Neuronal stem cell (in vitro differentiated cells): ENCODE measurements around the gene KANSL1.

ENCODE experiments used
- DNase-seq: peaks from one replicate; pipeline ENCODE4 v3.0.0-alpha.2; 2013; ENCODE audit warnings: low spot score
- H2AFZ ChIP-seq: one replicate; pipeline ENCODE4 v1.6.1; 2013; ENCODE audit warnings: mild to moderate bottlenecking, low read length, inconsistent platforms
- H2AK5ac ChIP-seq: 2 replicates; pipeline ENCODE4 v1.6.1; 2013; ENCODE audit warnings: low read depth, mild to moderate bottlenecking, inconsistent platforms, low read length, moderate library complexity, mixed read lengths
- H2BK120ac ChIP-seq: 2 replicates; pipeline ENCODE4 v1.6.1; 2013; ENCODE audit warnings: low read depth, mild to moderate bottlenecking, inconsistent platforms, low read length, moderate library complexity, mixed read lengths
- H2BK12ac ChIP-seq: one replicate; pipeline ENCODE4 v1.6.1; 2013; ENCODE audit warnings: low read length, inconsistent platforms
- H2BK15ac ChIP-seq: 2 replicates; pipeline ENCODE4 v1.6.1; 2013; ENCODE audit warnings: mild to moderate bottlenecking, low read length, inconsistent platforms, mixed read lengths
- H2BK5ac ChIP-seq: one replicate; pipeline ENCODE4 v1.6.1; 2013; ENCODE audit warnings: inconsistent platforms, mild to moderate bottlenecking, low read length, moderate library complexity
- H3K14ac ChIP-seq: one replicate; pipeline ENCODE4 v1.6.1; 2013; ENCODE audit warnings: low read length, inconsistent platforms
- H3K18ac ChIP-seq: 2 replicates; pipeline ENCODE4 v1.6.1; 2013; ENCODE audit warnings: low read length, inconsistent platforms
- H3K23ac ChIP-seq: 2 replicates; pipeline ENCODE4 v1.6.1; 2013; ENCODE audit warnings: low read depth, mild to moderate bottlenecking, mixed read lengths, low read length, inconsistent platforms; ENCODE audit not compliant: poor library complexity
- H3K27ac ChIP-seq: replicated peaks from 3 replicates; pipeline ENCODE4 v1.5.1; 2013; ENCODE audit warnings: low read length, inconsistent platforms
- H3K27me3 ChIP-seq, 3 experiments: 2 replicates each; pipeline ENCODE4 v1.6.1; 2013; ENCODE audit warnings: low read length in 3 of 3, mild to moderate bottlenecking in 2 of 3, inconsistent platforms in 1 of 3, low read depth in 1 of 3, mixed read lengths in 1 of 3, moderate library complexity in 1 of 3; ENCODE audit not compliant: control insufficient read depth in 3 of 3, insufficient read depth in 3 of 3
- H3K36me3 ChIP-seq, 2 donors: replicated peaks in 1 of 2; 2 replicates each; pipeline ENCODE4 v1.6.1; 2013; ENCODE audit warnings: low read length in 2 of 2; ENCODE audit not compliant: control insufficient read depth in 2 of 2, insufficient read depth in 2 of 2
- H3K4ac ChIP-seq: 2 replicates; pipeline ENCODE4 v1.6.1; 2013; ENCODE audit warnings: inconsistent platforms, mild to moderate bottlenecking, low read length, moderate library complexity
- H3K4me1 ChIP-seq, 2 donors: 1 replicate in 1 of 2; 2 replicates in 1 of 2; pipeline ENCODE4 v1.6.1; 2013; ENCODE audit warnings: low read length in 2 of 2, low read depth in 1 of 2; ENCODE audit not compliant: control insufficient read depth in 2 of 2, insufficient read depth in 1 of 2
- H3K4me2 ChIP-seq: one replicate; pipeline ENCODE4 v1.6.1; 2013; ENCODE audit warnings: mild to moderate bottlenecking, low read length, inconsistent platforms; ENCODE audit not compliant: insufficient read depth, poor library complexity, severe bottlenecking
- H3K4me3 ChIP-seq, 2 donors: 2 replicates each; pipeline ENCODE4 v1.5.1; 2013; ENCODE audit warnings: low read length in 2 of 2, mild to moderate bottlenecking in 2 of 2, inconsistent platforms in 1 of 2, moderate library complexity in 1 of 2
- H3K79me1 ChIP-seq: one replicate; pipeline ENCODE4 v1.6.1; 2013; ENCODE audit warnings: low read depth, mild to moderate bottlenecking, inconsistent platforms, low read length, moderate library complexity
- H3K9ac ChIP-seq: one replicate; pipeline ENCODE4 v1.6.1; 2013; ENCODE audit warnings: mild to moderate bottlenecking, low read depth, low read length, inconsistent platforms; ENCODE audit not compliant: poor library complexity
- H3K9me3 ChIP-seq, 2 donors: replicated peaks in 1 of 2; 2 replicates each; pipeline versions ENCODE3 to v1.6.1; 2013; ENCODE audit warnings: low read length in 2 of 2, mild to moderate bottlenecking in 2 of 2, inconsistent platforms in 1 of 2, low read depth in 1 of 2, mixed read lengths in 1 of 2, moderate library complexity in 1 of 2; ENCODE audit not compliant: control insufficient read depth in 2 of 2, insufficient read depth in 1 of 2
- H4K8ac ChIP-seq: one replicate; pipeline ENCODE4 v1.6.1; 2013; ENCODE audit warnings: low read depth, mild to moderate bottlenecking, inconsistent platforms, low read length, moderate library complexity
- H4K91ac ChIP-seq: one replicate; pipeline ENCODE4 v1.6.1; 2013; ENCODE audit warnings: low read length, low read depth, mild to moderate bottlenecking, inconsistent platforms; ENCODE audit not compliant: poor library complexity
- WGBS, 2 donors: extraction: QIAGEN DNeasy Blood & Tissue Kit; methylation state at CpG; one replicate each; pipeline ENCODE4 v1.1.7; 2013; ENCODE audit warnings: missing lambda C conversion rate in 2 of 2, mixed read lengths in 1 of 2; ENCODE audit not compliant: insufficient read length in 2 of 2, insufficient replicate concordance in 1 of 2; ENCODE audit errors: extremely low coverage in 2 of 2; 5-methylcytosine and 5-hydroxymethylcytosine counted together

Gene KANSL1

GRCh38 chr17:46136820-46137219 is 56.4 kb downstream of the KANSL1 start:
- Histone ChIP-seq H3K9ac (no peak overlapping the region), H3K9me3 (peaks cover 0 to 24% of the 10 kb centered on the region in 2 donors), H3K27ac (no peak overlapping the region), H3K4ac (no peak overlapping the region), H2BK12ac (no peak overlapping the region), H2AFZ (no peak overlapping the region), H2BK120ac (no peak overlapping the region), H3K4me3 (no peak overlapping the region), H3K27me3 (no peaks in the 10 kb centered on the region), H3K36me3 (peaks cover 2 to 63% of the 10 kb centered on the region in 2 donors), H3K4me1 (peaks cover 0 to 3% of the 10 kb centered on the region in 2 donors), H2AK5ac (no peak overlapping the region), H3K18ac (no peak overlapping the region), H4K91ac (no peak overlapping the region), H2BK15ac (no peak overlapping the region), H4K8ac (no peak overlapping the region), H3K4me2 (no peak overlapping the region), H3K14ac (no peak overlapping the region), H2BK5ac (no peak overlapping the region), H3K79me1 (peaks cover 7% of the 10 kb centered on the region), H3K23ac (no peak overlapping the region)
- no peak for DNase-seq

DNA sequence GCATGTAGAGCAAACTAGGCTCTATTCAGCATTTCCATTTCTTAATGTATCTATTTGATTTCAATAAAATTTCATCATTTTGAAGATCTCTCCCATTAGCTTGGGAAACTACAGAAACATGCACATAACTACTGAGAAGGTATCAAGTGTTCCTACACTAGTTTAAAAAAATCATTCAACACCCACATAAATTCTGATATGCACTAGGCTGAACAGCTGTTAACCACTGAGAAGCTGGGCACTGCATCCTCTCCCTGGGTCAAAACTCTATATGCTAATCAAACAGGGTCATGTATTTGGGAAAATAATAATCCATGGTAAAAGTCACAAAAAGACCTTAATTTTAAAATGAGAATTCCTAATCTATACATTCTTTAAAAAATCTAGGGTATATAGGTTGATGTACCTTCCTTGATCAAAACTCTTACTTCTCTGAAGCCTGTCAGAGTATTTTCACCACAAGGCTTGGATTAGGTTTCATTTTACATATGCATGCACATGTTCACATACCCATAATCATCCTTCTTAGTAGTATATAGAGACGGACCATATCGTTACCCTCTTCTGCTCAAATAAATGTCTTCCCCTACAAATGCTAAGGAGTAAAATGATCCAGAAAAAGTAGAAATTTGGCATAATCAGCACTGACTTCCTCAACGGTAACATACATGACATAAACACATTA is 57.2 kb downstream of the KANSL1 start:
- no peak overlapping the region for H2BK5ac ChIP-seq
- H3K27me3 ChIP-seq: no peaks in the 10 kb centered on the region
- H3K4ac ChIP-seq: no peak overlapping the region
- H2AFZ ChIP-seq: no peak overlapping the region
- no peak overlapping the region for H3K18ac ChIP-seq
- WGBS, 2 donors: no CpG with 5 or more reads among the region's 3 CpGs
- no peak overlapping the region for H3K23ac ChIP-seq
- H3K4me3 ChIP-seq: no peak overlapping the region
- no peak overlapping the region for H3K9ac ChIP-seq
- DNase-seq: no peak
- no peak overlapping the region for H2BK120ac ChIP-seq
- H3K4me1 ChIP-seq: peaks cover 0 to 7% of the 10 kb centered on the region in 2 donors
- H3K27ac ChIP-seq: no peak overlapping the region
- H4K91ac ChIP-seq: no peak overlapping the region
- H3K14ac ChIP-seq: no peak overlapping the region
- H2BK12ac ChIP-seq: no peak overlapping the region
- no peak overlapping the region for H2AK5ac ChIP-seq
- peaks cover 0 to 20% of the 10 kb centered on the region in 2 donors for H3K9me3 ChIP-seq
- H3K79me1 ChIP-seq: peaks cover 7% of the 10 kb centered on the region
- H4K8ac ChIP-seq: no peak overlapping the region
- peaks cover 2 to 55% of the 10 kb centered on the region in 2 donors for H3K36me3 ChIP-seq
- no peak overlapping the region for H2BK15ac ChIP-seq
- no peak overlapping the region for H3K4me2 ChIP-seq

DNA sequence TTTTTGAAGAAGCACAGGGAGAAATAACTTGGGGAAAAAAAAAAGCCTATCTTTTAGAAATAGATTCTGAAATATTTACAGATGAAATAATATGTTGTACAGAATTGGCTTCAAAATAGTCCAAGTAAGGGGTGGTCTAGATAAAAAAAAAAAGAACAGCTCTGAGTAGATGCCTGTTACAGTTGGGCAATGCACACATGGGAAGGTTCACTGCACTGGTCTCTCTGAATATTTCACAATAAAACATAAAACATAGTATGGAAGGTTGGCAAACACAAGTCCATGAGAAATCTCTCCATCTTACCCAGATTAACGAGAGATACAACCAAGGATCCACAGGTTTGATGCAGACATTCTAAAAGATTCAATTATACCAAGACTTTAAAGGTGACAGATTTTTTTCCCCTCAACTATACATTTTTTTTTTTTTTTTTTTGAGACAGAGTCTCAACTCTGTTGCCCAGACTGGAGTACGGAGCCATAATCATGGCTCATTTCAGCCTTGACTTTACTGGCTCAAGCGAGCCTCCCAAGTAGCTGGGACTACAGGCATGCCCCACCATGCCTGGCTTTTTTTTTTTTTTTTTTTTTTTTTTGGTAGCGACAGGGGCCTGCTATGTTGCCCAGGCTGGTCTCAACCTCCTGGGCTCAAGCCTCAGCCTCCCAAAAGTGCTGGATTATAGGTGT is 58.0 kb downstream of the KANSL1 start:
- H2AK5ac ChIP-seq: no peak overlapping the region
- H3K9ac ChIP-seq: no peak overlapping the region
- H2AFZ ChIP-seq: no peak overlapping the region
- no peak overlapping the region for H2BK120ac ChIP-seq
- no peak overlapping the region for H2BK5ac ChIP-seq
- H2BK12ac ChIP-seq: no peak overlapping the region
- no peak overlapping the region for H3K4me3 ChIP-seq
- no peak overlapping the region for H3K27ac ChIP-seq
- H4K8ac ChIP-seq: no peak overlapping the region
- peaks cover 2 to 49% of the 10 kb centered on the region in 2 donors for H3K36me3 ChIP-seq
- no peak overlapping the region for H3K4me2 ChIP-seq
- H2BK15ac ChIP-seq: no peak overlapping the region
- no CpG with 5 or more reads among the region's 4 CpGs for WGBS, 2 donors
- no peaks in the 10 kb centered on the region for H3K27me3 ChIP-seq
- no peak overlapping the region for H3K23ac ChIP-seq
- no peak overlapping the region for H3K4ac ChIP-seq
- H3K79me1 ChIP-seq: peaks cover 7% of the 10 kb centered on the region
- peaks cover 5 to 10% of the 10 kb centered on the region in 2 donors for H3K4me1 ChIP-seq
- no peak overlapping the region for H4K91ac ChIP-seq
- DNase-seq: no peak
- H3K9me3 ChIP-seq: peaks cover 0 to 13% of the 10 kb centered on the region in 2 donors
- H3K14ac ChIP-seq: no peak overlapping the region
- no peak overlapping the region for H3K18ac ChIP-seq

- no peak overlapping the region for H2BK15ac ChIP-seq
- H3K18ac ChIP-seq: no peak overlapping the region
- peaks cover 6 to 15% of the 10 kb centered on the region in 2 donors for H3K4me1 ChIP-seq
- no peak overlapping the region for H2BK12ac ChIP-seq
- H3K4me2 ChIP-seq: no peak overlapping the region
- no peak for DNase-seq
- no peak overlapping the region for H3K27ac ChIP-seq
- peaks cover 0 to 40% of the 10 kb centered on the region in 2 donors for H3K36me3 ChIP-seq
- H3K27me3 ChIP-seq: no peaks in the 10 kb centered on the region
- no peak overlapping the region for H2AK5ac ChIP-seq
- no peak overlapping the region for H2AFZ ChIP-seq
- no peak overlapping the region for H2BK120ac ChIP-seq
- H2BK5ac ChIP-seq: no peak overlapping the region
- H4K91ac ChIP-seq: no peak overlapping the region
- peaks cover 0 to 8% of the 10 kb centered on the region in 2 donors for H3K9me3 ChIP-seq
- H3K4me3 ChIP-seq: no peak overlapping the region
- H3K9ac ChIP-seq: no peak overlapping the region
- no peak overlapping the region for H4K8ac ChIP-seq
- no CpG with 5 or more reads among the region's 2 CpGs for WGBS, 2 donors
- H3K79me1 ChIP-seq: peaks cover 5% of the 10 kb centered on the region
- no peak overlapping the region for H3K23ac ChIP-seq
- no peak overlapping the region for H3K4ac ChIP-seq
- no peak overlapping the region for H3K14ac ChIP-seq
Measured at GRCh38 chr17:46129302-46129701, 63.9 kb downstream of the KANSL1 start.
